G401 (cell line): Measurements from ENCODE around the gene RBL1. TPM values are rescaled to one million over a fixed set of nuclear protein-coding genes. Genes with fewer than 3 reads are reported as not detected.
"Not testable (repeated sequence)": the region's sequence is repeated elsewhere in the genome, so short reads cannot be mapped to it uniquely, and the experiment has no call there.

Experiments
- DNase-seq: peaks from one replicate; pipeline ENCODE4 v3.0.0-alpha.2; 2015; ENCODE audit warnings: low spot score
- in situ Hi-C: cut with HindIII; loops from 2 replicates; pipeline ENCODE4 v1.10.0; 2016; ENCODE audit warnings: low sequenced_read_pairs, mixed read lengths
- total RNA-seq: library from RNA; depleted of rRNA; stranded (reverse); fragments of >200 nt; shearing (Covaris generic); gene quantifications from 2 replicates; pipeline ENCODE4 v1.2.3, GENCODE V29; 2014

The RBL1 gene
- total RNA-seq, 1 experiment from 2014 or later: 9.0 TPM

- in situ Hi-C loops, DNase-seq: not testable (repeated sequence)
Measured at GRCh38 chr20:37005062-37005942, 90.5 kb downstream of the RBL1 start.

GRCh38 chr20:37001634-37002033, 94.2 kb downstream of the RBL1 start:
- in situ Hi-C loops, DNase-seq: not testable (repeated sequence)

- DNase-seq, in situ Hi-C loops: not testable (repeated sequence)
Measured at GRCh38 chr20:37000171-37000570, 95.6 kb downstream of the RBL1 start.

- DNase-seq: no peak
- in situ Hi-C loops: no loop called here
Measured at GRCh38 chr20:36998652-36999051, 97.1 kb downstream of the RBL1 start.

GRCh38 chr20:36997121-36997520, 98.7 kb downstream of the RBL1 start:
- in situ Hi-C loops: no loop called here
- no peak for DNase-seq

- in situ Hi-C loops, DNase-seq: not testable (repeated sequence)
Measured at GRCh38 chr20:36994221-36994620, 101.6 kb downstream of the RBL1 start.

- in situ Hi-C loops: no loop called here
- no peak for DNase-seq
Measured at GRCh38 chr20:36992802-36993334, 102.9 kb downstream of the RBL1 start.

- in situ Hi-C loops: no loop called here
- DNase-seq: no peak
Measured at GRCh38 chr20:36991703-36992102, 104.1 kb downstream of the RBL1 start.

- DNase-seq: no peak
- in situ Hi-C loops: no loop called here
Measured at GRCh38 chr20:36989797-36990196, 106.0 kb downstream of the RBL1 start.

- DNase-seq: no peak
- in situ Hi-C loops: no loop called here
Measured at GRCh38 chr20:36988494-36988966, 107.3 kb downstream of the RBL1 start.

GRCh38 chr20:36984257-36984638, 111.5 kb downstream of the RBL1 start:
- in situ Hi-C loops: no loop called here
- no peak for DNase-seq

- in situ Hi-C loops: no loop called here
- no peak for DNase-seq
Measured at GRCh38 chr20:36975099-36975818, 120.5 kb downstream of the RBL1 start.

- in situ Hi-C loops: no loop called here
- no peak for DNase-seq
Measured at GRCh38 chr20:36974660-36975059, 121.1 kb downstream of the RBL1 start.

- in situ Hi-C loops: no loop called here
- DNase-seq: no peak
Measured at GRCh38 chr20:36971103-36971502, 124.7 kb downstream of the RBL1 start.

GRCh38 chr20:36969478-36970186, 126.2 kb downstream of the RBL1 start:
- no peak for DNase-seq
- in situ Hi-C loops: no loop called here

- DNase-seq: no peak
- in situ Hi-C loops: no loop called here
Measured at GRCh38 chr20:36969051-36969450, 126.7 kb downstream of the RBL1 start.

- in situ Hi-C loops: no loop called here
- DNase-seq: no peak
Measured at GRCh38 chr20:36967636-36968035, 128.2 kb downstream of the RBL1 start.

- DNase-seq, in situ Hi-C loops: not testable (repeated sequence)
Measured at GRCh38 chr20:36966965-36967364, 128.8 kb downstream of the RBL1 start.

GRCh38 chr20:36962354-36962941, 133.3 kb downstream of the RBL1 start:
- DNase-seq: not testable (repeated sequence)

More at GRCh38 chr20:36962354-36962941, 133.3 kb downstream of the RBL1 start:
- in situ Hi-C loops: not testable (repeated sequence)
